LNCaP clone FGC (cell line): Measurements from ENCODE around the gene CD79B.

Source experiments
- DNase-seq: peaks from one replicate; pipeline ENCODE4 v3.0.0-alpha.2; 2011; ENCODE audit warnings: low read depth
- H3K4me3 ChIP-seq: 2 replicates; pipeline ENCODE4 v1.5.1; 2011; ENCODE audit warnings: mild to moderate bottlenecking, low read depth, low read length, control low read depth
- TF ChIP-seq, protein P1 (sequence below): IDR thresholded peaks from 2 replicates; pipeline ENCODE4 v1.5.1; 2012; ENCODE audit warnings: mild to moderate bottlenecking; ENCODE audit not compliant: control insufficient read depth, insufficient read depth; ENCODE audit errors: extremely low read depth

Gene CD79B

DNA sequence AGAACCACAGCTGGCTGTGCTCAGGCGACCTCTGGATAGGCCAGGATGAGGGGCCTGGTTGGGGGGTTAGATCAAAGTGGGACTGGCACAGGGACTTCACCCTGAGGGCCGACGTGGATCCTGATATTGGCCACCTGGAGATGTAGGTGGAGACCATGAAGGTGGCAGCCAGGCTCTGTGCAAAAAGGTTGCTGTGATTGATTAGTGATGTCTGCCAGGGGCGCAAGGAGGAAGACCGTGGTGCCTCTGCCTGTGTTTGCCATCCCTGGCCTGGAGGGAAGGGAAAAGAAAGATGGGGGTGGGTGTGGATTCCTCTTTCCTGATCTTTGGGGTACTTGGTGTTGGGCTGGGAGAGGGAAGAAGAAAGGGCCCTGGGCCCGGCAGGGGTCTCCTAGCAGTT, 41.1 kb upstream of the CD79B start:
- DNase-seq, result no peak
- TF ChIP-seq, protein P1, sequence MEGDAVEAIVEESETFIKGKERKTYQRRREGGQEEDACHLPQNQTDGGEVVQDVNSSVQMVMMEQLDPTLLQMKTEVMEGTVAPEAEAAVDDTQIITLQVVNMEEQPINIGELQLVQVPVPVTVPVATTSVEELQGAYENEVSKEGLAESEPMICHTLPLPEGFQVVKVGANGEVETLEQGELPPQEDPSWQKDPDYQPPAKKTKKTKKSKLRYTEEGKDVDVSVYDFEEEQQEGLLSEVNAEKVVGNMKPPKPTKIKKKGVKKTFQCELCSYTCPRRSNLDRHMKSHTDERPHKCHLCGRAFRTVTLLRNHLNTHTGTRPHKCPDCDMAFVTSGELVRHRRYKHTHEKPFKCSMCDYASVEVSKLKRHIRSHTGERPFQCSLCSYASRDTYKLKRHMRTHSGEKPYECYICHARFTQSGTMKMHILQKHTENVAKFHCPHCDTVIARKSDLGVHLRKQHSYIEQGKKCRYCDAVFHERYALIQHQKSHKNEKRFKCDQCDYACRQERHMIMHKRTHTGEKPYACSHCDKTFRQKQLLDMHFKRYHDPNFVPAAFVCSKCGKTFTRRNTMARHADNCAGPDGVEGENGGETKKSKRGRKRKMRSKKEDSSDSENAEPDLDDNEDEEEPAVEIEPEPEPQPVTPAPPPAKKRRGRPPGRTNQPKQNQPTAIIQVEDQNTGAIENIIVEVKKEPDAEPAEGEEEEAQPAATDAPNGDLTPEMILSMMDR, result no peak
- no peak overlapping the region for H3K4me3 ChIP-seq

DNA sequence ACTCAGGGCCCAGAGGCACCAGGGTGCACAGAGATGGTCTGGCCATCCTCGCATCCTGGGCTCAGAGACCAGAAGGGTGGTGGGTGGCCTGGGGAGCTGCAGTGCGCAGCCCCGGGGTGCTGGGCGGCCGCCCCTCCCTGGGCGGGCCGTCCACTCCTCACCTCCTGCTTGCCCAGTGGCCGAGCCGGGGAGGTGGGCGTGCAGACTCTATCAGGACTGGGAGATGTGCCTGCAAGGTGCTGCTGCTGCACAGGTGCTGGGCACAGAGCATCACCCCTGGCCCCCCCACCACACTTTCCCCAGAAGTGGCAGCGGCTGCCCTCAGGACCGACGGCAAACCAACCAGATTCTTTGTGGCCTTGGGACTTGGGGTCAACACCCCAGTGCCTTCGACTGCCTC, 40.7 kb upstream of the CD79B start, which contains the start of gene SCN4A:
Gene SCN4A (minus strand): TSS at position 123 of the 400 bp plus-strand sequence. CDS start 77 bp downstream, at position 46.
- no peak within 1 kb of the TSS for H3K4me3 ChIP-seq
- TF ChIP-seq, protein P1, result no peak
- no peak for DNase-seq

DNA sequence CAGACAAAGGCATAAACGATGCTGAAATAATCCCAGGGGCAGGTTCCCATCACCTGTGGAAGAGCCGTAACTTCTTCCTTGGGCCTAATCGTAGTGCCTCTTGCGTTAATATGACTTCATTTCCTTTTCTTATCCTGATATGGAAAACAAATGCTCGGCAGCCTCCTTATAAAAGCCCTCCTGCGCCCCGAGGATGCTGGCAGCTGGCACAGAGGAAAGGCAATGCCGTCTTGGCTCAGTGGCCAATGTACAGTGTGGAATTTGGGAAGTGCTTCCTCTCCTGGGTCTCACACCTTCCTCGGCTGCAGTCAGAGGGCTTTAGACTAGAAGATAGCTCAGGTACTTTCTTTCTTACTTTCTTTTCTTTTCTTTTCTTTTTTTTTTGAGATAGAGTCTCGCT, 37.1 kb upstream of the CD79B start:
- TF ChIP-seq, protein P1, result no peak
- H3K4me3 ChIP-seq, result no peak overlapping the region
- DNase-seq, result no peak

DNA sequence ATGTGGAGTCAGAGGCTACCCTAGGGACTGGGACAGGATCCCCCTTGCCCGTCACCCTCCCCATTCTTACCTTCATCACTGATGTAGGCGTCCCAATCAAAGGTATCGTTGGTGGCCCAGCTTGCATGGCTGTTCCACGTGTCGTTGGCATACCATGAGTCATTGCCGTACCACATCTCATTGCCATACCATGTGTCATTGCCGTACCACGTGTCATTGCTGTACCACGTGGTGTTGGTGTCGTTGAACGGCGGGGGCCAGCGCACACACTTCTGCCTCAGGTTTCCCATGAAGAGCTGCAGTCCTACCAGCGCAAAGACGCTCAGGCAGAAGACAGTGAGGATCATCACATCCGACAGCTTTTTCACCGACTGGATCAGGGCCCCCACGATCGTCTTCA, 35.8 kb upstream of the CD79B start:
- H3K4me3 ChIP-seq, result no peak overlapping the region
- DNase-seq, result no peak
- TF ChIP-seq, protein P1, result no peak

DNA sequence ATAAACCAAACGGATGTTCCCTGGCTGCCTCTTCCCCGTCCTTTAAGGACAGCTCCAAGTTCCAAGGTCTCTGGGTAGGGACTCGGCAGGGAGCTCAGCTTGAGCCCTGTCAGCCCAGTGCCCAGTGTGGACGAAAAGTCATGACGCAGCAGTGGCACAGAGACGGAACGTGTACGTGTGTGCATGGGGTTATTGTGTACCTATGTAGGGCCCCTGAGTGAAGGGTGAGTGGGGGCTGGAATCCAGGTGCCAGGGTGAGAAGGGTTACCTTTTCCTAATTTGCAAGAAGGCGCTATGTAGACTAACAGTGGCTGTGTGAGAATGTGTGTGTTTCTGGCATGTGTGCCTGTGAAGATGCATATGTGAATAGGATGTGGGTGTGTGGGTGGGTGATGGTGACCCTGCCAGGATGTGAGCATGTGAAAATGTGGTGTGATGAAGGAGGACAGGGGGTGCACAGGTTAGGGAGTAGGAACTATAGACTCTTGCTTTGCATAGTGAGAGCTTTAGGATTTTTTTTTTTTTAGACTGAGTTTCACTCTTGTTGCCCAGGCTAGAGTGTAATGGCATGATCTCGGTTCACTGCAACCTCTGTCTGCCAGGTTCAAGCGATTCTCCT, 34.6 kb upstream of the CD79B start:
- no peak overlapping the region for H3K4me3 ChIP-seq
- TF ChIP-seq, protein P1, result no peak
- no peak for DNase-seq

DNA sequence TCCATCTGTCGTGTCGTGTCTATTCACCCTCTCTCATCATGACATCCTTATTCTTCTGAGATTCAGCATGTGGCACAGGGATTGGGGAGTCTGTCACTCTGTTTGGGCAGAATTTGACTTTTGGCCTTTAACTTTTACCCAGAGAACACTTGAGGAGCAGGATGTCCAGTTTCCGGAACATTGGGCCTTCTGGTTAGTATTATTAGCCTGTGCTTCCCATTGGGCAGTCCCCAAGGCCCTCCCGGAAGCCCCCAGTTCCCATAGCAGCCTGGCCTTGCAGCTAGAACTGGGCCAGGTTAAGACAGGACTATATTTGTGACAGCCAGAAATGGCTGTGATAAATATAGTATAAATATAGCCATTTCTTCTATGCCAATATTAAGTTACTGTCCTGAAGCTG, 31.0 kb upstream of the CD79B start:
- DNase-seq, result no peak
- TF ChIP-seq, protein P1, result no peak
- H3K4me3 ChIP-seq, result no peak overlapping the region

DNA sequence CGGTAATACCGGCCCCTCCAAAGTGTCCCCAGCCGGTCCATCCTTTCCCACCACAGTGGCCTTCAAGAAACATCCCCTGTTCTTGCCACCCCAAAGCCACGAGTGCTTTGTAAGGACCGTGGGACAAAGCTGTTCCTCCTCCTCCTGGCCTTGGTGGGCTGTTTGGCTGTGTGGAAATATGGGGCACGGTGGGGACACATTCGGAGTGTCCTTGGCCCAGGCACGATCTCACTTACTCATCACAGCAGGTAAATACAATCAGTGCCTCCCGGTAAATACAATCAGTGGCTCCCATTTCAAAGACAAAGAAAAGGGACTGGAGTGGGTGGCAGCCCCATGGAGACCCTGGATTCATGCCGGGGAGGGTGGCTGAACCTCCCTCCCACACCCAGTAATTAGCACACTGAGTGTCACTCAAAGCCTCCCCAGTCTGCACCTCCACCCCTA, 30.2 kb upstream of the CD79B start:
- H3K4me3 ChIP-seq, result no peak overlapping the region
- TF ChIP-seq, protein P1, result no peak
- DNase-seq, result no peak
